NT2/D1 (cell line): Measurements from ENCODE around the gene SH3RF2.

Experiments
- SUZ12 ChIP-seq: IDR thresholded peaks from 2 replicates; pipeline ENCODE4 v1.6.1; 2011; ENCODE audit not compliant: insufficient read length, insufficient read depth; ENCODE audit errors: extremely low read depth
- YY1 ChIP-seq: IDR thresholded peaks from 2 replicates; pipeline ENCODE4 v1.6.1; 2011; ENCODE audit not compliant: insufficient read length, insufficient read depth
- ZNF274 ChIP-seq: IDR thresholded peaks from 2 replicates; pipeline ENCODE4 v1.6.1; 2011; ENCODE audit warnings: mild to moderate bottlenecking, low read depth, low read length

DNA sequence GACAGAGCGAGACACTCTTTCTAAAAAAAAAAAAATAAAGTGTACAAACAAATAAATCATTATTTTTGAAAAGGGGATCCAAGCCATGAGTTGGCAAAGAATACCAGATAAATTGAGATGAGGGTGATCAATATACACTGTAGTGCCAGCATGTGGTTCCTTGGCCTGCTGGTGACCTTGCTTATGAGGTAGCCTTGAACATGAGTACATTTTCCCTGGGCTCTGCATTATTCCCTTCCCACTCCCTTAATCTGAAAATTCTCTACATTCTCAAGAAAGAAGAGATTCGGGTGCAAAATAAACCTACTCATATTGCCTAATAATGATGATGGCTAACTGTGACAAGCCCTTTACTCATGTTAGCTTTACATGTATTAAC lies 33.3 kb downstream of the SH3RF2 start:
- TF ChIP-seq ZNF274 (no peak), YY1 (no peak), SUZ12 (no peak)
